Measurements from ENCODE around the gene PLCH1. TPM values are rescaled to one million over a fixed set of nuclear protein-coding genes. Genes with fewer than 3 reads are reported as not detected.

PLCH1 gene
- total RNA-seq, 1 donor, result 0.36 TPM

DNA sequence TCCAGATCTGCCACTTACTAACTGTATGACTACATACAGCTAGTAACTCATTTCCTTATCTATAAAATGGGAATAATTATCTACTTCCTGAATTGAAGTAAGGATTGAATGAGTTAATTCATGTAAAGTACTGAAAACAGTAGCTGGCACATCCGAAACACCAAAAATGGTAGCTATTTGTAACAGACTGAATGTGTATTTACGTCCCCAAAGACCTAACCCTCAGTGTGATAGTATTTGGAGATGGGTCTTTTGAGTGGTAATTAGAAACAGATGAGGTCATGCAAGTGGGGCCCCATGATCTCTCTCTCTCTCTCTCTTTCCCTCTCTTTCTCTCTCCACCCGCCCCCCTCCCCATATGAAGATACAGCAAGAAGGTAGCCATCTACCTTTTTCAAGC, 146.2 kb downstream of the PLCH1 start:
- Histone ChIP-seq H3K27ac (ENCODE audit: low read depth, low read length) (no peak overlapping the region), H3K4me1 (ENCODE audit: insufficient read depth, low read length) (no peaks in the 10 kb centered on the region), H3K36me3 (ENCODE audit: insufficient read depth, low read length) (no peaks in the 10 kb centered on the region), H3K4me2 (ENCODE audit: insufficient read depth, low read length) (no peak overlapping the region), H3K4me3 (ENCODE audit: insufficient read depth, low read length) (no peak overlapping the region), H3K9me3 (ENCODE audit: low read depth, low read length) (no peaks in the 10 kb centered on the region), H4K20me1 (ENCODE audit: insufficient read depth, low read length) (no peaks in the 10 kb centered on the region), H3K27me3 (ENCODE audit: insufficient read depth, low read length) (no peaks in the 10 kb centered on the region), H3K79me2 (ENCODE audit: insufficient read depth, low read length) (no peaks in the 10 kb centered on the region), H2AFZ (ENCODE audit: low read length) (no peak overlapping the region)
- DNase-seq (ENCODE audit: insufficient read length, low spot score, missing footprints), result no peak
- no peak for TF ChIP-seq CTCF (IDR thresholded peaks at IDR 0.05; ENCODE audit: extremely low read depth, low read depth, low read length)

GRCh38 chr3:155596615-155597014, 148.3 kb downstream of the PLCH1 start:
- H3K4me2 ChIP-seq (ENCODE audit: insufficient read depth, low read length), result no peak overlapping the region

DNA sequence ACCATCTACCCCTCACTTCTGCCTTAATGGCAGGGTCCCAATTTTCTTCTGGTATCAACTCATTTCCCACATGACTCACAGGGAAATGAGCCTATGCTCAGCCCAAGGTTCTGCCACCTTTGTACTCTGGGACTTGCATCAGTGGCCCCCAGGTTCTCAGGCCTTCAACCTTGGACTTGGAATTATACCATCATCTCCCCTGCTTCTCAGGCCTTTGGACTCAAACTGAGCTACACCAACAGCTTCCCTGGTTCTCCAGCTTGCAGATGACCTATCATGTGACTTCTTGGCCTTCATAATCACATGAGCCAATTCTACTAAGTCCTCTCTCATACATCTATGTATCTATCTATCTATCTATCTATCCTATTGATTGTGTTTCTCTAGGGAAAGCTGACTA, 149.5 kb downstream of the PLCH1 start:
- Histone ChIP-seq H3K79me2 (ENCODE audit: insufficient read depth, low read length) (no peaks in the 10 kb centered on the region), H3K4me2 (ENCODE audit: insufficient read depth, low read length) (no peak overlapping the region), H3K27me3 (ENCODE audit: insufficient read depth, low read length) (no peaks in the 10 kb centered on the region), H3K9me3 (ENCODE audit: low read depth, low read length) (no peaks in the 10 kb centered on the region), H3K4me1 (ENCODE audit: insufficient read depth, low read length) (no peaks in the 10 kb centered on the region), H2AFZ (ENCODE audit: low read length) (no peak overlapping the region), H4K20me1 (ENCODE audit: insufficient read depth, low read length) (no peaks in the 10 kb centered on the region), H3K36me3 (ENCODE audit: insufficient read depth, low read length) (no peaks in the 10 kb centered on the region), H3K4me3 (ENCODE audit: insufficient read depth, low read length) (no peak overlapping the region), H3K27ac (ENCODE audit: low read depth, low read length) (no peak overlapping the region)
- no peak for TF ChIP-seq CTCF (IDR thresholded peaks at IDR 0.05; ENCODE audit: extremely low read depth, low read depth, low read length)
- DNase-seq (ENCODE audit: insufficient read length, low spot score, missing footprints), result no peak

More at GRCh38 chr3:155596615-155597014, 148.3 kb downstream of the PLCH1 start:
- no peaks in the 10 kb centered on the region for H3K4me1 ChIP-seq (ENCODE audit: insufficient read depth, low read length)
- H3K9me3 ChIP-seq (ENCODE audit: low read depth, low read length), result no peaks in the 10 kb centered on the region
- no peak for DNase-seq (ENCODE audit: insufficient read length, low spot score, missing footprints)
- no peak overlapping the region for H2AFZ ChIP-seq (ENCODE audit: low read length)
- no peaks in the 10 kb centered on the region for H3K27me3 ChIP-seq (ENCODE audit: insufficient read depth, low read length)
- no peak for TF ChIP-seq CTCF (IDR thresholded peaks at IDR 0.05; ENCODE audit: extremely low read depth, low read depth, low read length)
- no peaks in the 10 kb centered on the region for H3K79me2 ChIP-seq (ENCODE audit: insufficient read depth, low read length)
- no peak overlapping the region for H3K27ac ChIP-seq (ENCODE audit: low read depth, low read length)
- no peaks in the 10 kb centered on the region for H4K20me1 ChIP-seq (ENCODE audit: insufficient read depth, low read length)
- H3K36me3 ChIP-seq (ENCODE audit: insufficient read depth, low read length), result no peaks in the 10 kb centered on the region
- H3K4me3 ChIP-seq (ENCODE audit: insufficient read depth, low read length), result no peak overlapping the region

GRCh38 chr3:155594526-155595187, 150.2 kb downstream of the PLCH1 start:
- no peak overlapping the region for H3K4me2 ChIP-seq (ENCODE audit: insufficient read depth, low read length)
- H3K4me3 ChIP-seq (ENCODE audit: insufficient read depth, low read length), result no peak overlapping the region
- no peaks in the 10 kb centered on the region for H3K4me1 ChIP-seq (ENCODE audit: insufficient read depth, low read length)
- no peak overlapping the region for H3K27ac ChIP-seq (ENCODE audit: low read depth, low read length)
- no peaks in the 10 kb centered on the region for H3K36me3 ChIP-seq (ENCODE audit: insufficient read depth, low read length)
- H4K20me1 ChIP-seq (ENCODE audit: insufficient read depth, low read length), result no peaks in the 10 kb centered on the region
- no peak for TF ChIP-seq CTCF (IDR thresholded peaks at IDR 0.05; ENCODE audit: extremely low read depth, low read depth, low read length)
- DNase-seq (ENCODE audit: insufficient read length, low spot score, missing footprints), result no peak
- H2AFZ ChIP-seq (ENCODE audit: low read length), result no peak overlapping the region
- no peaks in the 10 kb centered on the region for H3K9me3 ChIP-seq (ENCODE audit: low read depth, low read length)
- no peaks in the 10 kb centered on the region for H3K27me3 ChIP-seq (ENCODE audit: insufficient read depth, low read length)
- no peaks in the 10 kb centered on the region for H3K79me2 ChIP-seq (ENCODE audit: insufficient read depth, low read length)
